SW 1271 (cell line): Measurements from ENCODE around the gene MVD.

Experiments used
- DNase-seq, 2 experiments: peaks; one replicate each; lab custom pipeline; 2025; lab: John Stamatoyannopoulos, UW

MVD gene

DNA sequence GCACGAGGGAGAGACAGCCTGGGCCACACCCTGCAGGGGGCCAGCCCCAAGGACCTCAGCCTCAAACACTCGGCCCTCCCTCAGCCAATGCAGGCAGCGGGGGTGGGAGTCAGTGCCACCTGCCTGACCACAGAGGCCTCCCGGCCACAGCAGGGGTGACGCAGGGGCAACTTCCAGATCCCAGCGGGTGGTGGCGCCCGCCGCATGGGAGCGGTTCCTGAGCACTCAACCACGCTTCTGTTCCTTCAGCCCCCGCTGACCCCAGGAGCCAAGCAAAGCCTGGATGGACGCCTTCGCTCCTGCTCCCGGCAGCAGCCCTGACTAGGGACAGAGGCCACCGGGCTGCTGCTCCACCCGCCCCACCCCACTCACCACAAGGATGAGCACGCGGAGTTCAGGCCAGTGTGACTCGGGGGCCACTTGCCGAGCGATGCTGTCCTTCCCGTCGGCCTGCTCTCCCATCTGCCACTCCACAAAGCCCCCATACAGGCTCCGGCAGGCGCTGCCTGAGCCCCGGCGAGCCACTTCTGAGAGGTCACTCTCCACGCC is 7.1 kb downstream of the MVD start:
- no peak for DNase-seq

DNA sequence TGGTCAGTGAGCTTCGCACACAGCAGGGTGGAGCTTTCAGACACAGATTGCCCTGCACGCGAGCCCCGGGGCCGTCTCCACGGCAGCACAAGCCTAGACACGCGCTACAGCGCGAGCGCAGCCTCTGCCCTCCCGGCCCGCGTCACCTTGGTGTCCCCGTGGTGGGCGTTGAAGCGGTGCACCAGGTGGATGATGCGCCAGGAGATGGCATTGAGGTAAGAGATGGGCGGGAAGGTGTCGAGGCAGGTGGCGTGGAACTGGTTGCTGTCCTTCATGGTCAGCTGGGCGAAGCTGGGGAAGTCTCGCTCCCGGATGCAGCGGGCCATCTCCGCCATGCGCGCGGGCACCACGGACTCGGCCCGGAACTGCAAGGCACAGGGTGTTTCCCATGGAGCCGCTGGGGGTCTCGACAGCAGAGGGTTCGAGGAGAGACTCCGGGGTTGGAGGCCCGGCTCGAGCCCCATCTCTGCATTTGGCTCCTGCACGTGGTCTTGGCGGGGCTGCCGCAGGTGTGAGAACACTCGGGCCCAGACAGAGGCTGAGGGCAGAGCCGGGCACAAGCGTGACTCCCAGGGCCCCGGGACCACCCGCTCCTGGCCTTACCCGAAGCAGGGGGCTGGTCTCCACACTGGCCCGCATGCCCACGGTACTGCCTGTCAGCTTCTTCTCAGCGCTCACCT is 7.7 kb downstream of the MVD start:
- no peak for DNase-seq

DNA sequence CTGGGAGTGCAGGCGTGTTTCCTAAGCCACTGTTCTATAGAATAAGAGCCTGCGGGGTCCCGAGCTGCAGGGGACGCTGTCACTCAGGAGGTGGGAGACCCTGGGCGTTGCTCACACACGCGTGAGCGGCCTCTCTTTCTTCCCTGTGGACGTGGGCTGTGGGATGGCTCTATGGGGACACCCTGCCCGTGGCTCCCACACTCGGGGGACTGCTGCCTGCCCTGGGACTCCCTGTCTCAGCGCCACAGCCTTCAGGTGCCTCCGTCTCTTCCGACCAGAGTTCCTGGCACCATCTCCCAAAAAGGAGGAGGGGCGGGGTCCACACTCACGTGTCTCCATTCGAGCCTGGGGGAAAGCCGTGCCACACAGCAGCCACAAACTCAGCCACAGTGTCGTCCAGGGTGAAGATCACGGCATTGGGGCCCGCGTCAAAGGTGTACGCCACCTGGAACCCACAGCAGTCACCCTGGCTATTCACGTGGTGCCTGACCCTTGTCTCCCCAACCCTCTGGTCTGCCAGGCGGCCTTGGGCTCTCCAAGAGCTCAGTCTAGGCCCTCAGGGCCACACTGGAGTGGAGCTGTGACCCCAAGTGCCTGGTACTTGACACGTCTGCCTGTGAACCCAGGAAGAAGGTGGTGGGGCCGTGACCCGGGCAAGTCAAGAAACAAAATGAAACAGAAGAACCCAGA is 8.4 kb downstream of the MVD start:
- no peak for DNase-seq

DNA sequence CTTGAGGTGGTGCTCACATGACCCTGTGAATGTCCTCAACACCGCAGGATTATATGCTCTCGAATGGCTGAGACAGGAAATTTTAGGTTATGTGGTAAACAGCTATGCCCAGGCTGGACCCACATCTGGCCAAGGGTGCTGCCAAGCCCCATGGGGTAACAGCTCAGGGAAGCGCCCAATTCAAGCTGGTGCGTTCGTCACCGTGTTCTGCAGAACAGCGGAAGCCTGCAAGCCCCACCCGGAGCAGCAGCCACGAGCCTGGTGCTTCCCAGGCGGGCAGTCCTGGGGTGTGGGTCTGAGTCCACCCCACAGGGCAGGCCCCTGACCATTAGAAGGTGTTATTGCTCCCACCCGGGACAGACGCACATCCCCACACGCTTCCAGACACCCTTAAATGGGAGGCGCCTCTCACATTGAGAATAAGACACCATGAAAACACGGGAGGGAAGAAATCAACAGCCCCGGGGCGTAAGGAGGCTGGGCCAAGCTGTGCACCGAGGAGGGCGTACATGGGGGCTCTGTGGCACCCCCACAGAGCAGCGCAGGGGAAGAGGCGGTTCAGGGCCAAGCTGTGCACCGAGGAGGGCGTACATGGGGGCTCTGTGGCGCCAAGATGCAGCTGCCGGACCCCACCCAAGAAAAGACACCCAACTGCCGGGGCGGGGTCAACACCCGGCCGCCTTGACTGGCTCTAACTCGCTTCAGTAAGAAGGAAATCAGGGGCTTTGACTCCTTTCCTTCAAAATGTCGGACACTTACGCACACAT is 9.1 kb downstream of the MVD start:
- no peak for DNase-seq

DNA sequence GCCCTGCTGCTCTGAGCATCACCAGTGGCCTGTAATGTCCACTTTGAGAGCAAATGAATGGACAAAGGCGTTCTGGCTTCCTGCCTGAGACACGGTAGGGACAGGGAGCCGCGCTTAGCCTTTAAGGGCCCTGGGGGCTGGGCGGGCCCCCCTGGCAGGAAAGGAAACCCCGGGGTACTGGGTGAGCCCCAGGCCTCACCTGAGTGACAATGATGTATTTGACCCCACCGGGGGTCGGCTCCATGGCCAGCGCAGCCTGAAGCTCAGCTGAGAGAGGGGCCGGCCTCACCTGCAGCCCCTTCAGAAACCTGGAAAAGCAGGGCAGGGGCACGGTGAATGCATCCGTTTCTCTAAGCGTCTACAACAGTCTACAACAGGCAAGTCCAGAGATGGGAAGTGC is 9.8 kb downstream of the MVD start:
- no peak for DNase-seq

DNA sequence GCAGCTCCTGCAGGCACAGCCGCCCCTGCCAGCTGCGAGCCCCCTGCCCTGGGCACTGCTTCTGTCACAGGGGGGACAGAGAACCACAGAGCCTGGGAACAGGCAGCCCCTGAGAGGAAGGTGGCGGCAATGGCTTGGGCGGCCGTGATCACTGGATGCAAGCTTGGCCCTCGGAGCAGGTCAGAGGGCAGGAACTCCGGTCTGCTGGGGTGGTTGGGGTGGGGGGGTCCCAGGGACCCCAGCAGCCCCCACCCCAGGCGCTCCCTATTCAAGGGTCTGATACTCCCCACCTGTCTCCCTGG is 10.2 kb downstream of the MVD start:
- no peak for DNase-seq

DNA sequence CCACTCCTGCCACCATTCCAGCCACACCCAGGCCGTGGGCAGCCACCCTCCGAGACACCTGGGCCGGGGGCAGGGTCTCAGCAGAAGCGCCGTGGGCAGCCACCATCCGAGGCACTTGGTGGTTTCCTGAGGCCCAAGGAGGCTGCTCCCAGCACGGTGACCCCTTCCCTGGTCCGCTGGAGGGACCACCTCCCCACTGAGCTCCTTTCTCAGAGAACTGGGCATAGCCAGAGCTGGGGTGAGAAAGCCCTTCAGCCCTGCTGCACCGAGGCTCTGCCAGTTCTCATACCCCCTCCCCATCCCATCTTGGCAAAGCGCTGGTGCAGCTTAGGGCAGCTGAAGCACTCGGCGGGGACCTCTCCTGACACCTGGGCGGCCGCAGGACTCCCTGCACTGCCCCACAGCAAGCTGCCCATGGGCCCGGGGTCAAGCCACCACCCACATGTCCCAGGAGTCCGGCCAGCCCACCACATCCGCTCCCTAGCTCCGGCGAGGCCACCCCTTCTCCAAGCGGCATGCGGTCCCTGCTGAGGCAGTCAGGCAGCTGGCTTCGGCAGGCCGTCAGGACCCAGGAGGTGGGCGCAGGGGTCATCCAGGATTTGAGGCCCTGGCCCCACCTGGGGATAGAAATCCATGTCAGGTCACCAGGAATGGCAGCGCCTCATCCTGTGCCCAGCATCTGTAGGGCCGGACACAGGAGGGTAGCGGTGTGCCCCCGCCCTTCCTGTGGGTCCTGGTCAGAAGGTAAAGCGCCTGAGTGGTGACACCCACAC is 10.7 kb downstream of the MVD start:
- DNase-seq = no peak

DNA sequence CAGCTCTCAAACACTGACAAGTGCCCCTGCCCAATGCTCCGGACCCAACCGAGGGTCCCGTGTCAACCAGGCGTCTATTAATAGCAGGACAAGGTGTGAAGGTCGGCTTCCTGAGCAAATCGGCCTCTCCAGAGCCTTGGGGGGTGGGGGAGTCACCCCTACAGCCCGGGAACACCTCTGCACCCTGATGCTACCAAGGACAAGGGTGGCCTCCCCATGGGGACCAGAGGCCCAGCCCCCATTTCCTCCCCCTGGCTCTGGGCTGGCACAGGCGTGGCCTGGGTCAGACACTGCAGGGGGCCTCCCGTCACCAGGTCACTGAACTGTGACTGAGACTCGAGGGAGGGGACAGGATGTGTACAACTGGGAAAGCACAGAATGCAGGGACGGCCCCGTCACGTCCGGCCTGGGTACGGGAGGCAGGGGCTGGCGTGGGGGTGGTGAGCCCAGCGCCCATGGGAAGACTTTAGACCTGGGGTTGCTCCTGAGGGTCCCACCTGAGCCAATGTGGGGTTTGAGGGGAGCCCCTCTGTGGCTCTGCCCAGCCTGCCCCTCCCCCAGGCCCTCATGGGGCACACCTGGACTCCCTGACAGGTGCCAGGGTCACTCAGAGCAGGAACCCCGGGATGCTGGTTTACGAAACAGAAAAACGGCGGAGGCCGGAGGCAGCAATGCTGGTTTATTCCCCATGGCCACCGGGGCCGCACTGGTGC is 11.5 kb downstream of the MVD start:
- DNase-seq = peak in 1 of 2 experiments; percentile 15

DNA sequence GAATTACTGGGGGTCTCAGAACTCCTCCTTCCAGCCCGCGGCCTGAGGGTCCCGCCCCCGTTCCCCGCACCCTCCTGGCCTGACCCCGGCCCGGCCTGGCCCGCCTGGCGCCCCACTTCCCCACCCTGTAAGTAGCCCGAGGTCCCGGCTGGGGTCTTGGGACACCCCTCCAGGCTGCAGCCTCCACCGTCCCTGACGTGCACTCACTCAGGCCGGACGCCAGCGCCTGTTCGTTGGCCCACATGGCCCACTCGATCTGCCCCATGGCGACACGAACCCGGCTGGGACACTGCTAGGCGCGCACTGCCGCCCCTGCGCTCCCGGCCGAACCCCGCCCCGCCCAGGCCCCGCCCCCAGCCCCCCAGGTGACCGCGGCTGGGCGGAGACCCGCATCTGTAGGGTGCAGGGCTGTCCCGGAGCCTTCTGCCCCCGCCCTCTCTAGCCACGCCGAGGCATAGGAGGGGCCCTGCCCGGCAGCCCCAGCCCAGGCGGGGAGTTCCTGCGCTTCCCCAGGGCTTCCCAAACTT is 12.1 kb downstream of the MVD start, which contains the start of gene CYBA:
Gene CYBA, minus strand, starts transcription at position 305 of the 527 bp plus-strand sequence. Its CDS starts 40 bp downstream, at position 265.
- DNase-seq = peak in 1 of 2 experiments; percentile 48

DNA sequence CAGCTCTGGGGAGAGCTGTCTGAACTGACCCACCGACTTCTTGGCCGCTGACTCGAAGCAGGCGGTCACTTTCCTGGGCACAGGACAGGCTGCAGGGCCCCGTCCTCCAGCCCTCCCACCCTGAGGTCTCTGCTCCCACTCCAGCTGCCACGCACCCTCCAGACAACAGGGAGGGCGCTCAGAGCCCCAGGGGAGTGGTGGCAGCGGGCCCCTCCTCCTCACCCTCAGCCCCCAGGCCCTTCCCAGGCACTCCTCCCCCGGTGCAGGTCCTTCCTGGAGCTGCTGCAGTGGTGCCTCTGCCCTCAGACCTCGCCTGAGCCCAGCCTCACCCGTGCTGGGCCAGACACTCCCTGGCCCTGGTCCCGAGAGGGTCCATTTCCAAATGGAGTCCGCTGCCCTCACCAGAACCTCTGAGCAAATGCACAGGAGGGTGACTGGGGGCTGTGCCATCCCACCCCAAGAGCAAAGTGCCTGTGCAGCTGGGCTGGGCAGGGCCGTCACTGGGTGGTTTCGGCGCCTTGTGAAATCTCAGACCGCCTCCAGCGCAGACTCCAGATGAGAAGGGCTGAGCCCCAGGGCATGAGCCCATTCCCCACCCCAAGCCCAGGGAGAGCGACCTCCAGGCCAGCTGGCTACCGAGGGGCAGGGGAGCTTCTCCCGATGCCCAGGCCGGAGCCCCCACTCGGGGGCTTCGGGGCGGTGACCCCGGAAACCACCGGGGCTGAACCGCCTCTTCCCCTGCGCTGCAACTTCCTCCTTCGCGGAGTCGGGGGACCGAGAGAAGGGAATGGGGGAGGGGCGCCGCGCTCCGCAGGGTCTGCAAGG is 12.8 kb downstream of the MVD start:
- no peak for DNase-seq

DNA sequence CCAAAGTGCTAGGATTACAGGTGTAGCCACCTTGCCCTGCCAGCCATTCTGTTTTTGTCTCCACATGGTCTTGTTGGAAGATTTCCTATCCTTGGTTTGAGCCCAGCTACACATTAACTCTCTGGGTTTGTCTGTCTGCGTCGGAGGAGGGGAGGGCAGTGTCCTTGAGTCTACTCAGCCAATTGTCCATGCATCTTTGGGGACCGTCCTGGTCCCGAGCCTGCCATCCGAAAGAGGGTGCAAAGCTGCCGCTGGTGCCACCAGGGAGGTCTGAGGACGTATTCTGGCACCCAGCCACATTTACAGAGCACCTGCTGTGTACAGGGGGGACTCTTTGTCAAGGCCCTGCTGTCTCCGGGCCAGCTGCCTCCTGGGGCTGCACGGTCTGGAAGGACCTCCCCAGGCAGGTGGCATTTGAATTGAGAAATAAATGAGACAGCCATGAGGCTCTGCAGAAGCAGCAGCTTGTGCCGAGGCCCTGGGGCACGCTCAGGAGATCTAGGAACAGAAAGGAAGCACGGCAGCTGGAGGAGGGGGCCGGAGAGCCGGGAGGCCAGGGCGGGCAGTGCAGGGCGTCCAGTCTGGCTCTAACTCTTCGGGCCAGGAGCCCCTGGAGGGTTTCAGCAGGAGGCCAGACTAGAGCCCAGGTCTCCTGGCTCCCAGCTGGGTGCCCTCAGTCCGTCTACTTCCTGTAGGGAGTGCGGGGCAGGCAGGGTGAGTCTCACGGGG is 13.5 kb downstream of the MVD start:
- DNase-seq = no peak

DNA sequence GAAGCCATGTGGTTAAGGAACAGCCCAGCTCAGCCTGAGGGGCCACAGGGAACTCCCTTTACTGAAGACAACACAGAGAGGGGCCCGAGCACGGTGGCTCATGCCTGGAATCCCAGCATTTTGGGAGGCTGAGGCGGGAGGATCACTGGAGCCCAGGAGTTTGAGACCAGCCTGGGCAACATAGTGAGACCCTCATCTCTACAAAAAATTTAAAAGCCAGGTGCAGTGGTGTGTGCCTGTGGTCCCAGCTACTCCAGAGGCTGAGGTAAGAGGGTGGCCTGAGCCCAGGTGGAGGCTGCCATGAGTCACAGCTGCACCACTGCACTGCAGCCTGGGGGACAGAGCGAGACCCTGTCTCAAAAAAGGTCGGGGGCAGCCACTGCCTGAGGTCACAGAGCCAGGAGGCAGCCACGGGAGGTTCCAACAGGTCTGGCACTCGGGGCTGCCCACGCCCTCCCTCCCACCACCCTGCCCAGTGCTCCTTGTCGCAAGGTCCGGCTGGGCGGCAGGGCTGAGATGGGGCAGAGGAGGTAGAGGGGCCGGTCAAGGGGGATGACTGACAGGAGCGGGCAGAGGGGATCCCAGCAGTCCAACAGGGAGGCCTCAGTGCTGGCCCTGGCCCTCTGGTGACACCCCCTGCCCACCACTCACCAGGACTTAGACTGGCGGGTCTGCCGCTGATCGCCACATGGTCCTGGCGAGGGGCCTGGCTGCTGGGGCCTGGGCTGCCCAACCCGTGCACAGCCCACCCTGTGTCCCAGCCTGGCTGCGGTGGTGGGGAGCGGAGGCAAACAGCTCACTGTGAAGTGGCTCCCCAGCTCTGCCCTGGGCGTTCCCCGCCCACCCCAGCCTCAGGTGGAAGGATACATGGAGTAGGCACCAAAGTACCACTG is 15.5 kb downstream of the MVD start:
- DNase-seq = no peak

DNA sequence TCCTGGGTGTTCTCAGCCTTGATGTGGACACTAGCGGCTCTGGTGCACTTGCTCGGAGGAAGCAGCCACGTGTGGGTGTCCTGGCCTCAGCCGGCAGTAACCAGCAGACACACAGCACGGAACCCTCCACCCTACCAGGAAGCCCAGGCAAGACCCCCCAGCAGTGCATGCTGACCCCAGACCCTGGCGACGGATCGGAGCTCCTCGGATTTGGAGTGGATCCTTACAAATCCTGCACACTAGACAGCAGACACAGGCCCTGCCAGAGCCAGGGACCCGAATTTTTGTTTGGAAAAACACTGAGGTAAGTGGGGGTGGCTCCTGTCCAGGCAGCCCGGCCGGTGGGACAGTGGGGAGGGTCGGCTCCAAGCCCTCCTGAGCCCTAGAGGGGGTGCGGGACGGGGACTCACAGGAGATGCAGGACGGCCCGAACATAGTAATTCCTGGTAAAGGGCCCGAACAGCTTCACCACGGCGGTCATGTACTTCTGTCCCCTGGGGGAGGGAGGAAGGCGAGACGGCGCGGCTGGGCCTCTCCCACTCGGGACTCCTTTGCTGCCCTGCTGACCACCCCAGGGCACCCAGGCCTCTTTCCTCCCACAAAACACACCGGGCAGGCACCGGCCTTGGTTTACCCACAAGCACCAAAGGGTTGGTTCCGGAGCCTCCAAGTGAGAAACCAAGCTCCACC is 16.4 kb downstream of the MVD start:
- DNase-seq = no peak

DNA sequence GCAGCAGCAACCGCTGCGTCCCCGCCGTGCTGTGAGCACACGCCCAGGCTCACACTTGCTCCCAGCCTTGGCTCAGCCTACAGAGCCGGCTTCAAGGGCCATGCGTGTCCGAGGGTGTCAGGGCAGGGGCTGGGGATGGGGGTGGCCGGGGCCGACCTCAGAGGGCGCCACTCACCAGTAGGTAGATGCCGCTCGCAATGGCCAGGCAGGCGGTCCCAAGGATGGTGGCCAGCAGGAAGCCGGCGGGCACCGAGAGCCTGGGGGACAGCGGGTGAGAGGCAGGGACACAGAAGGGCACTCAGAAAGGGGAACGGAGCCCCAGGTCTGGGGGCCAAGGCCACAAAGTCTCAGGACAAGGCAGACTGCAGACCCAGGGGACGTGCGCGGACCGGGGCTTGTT is 16.9 kb downstream of the MVD start:
- no peak for DNase-seq

DNA sequence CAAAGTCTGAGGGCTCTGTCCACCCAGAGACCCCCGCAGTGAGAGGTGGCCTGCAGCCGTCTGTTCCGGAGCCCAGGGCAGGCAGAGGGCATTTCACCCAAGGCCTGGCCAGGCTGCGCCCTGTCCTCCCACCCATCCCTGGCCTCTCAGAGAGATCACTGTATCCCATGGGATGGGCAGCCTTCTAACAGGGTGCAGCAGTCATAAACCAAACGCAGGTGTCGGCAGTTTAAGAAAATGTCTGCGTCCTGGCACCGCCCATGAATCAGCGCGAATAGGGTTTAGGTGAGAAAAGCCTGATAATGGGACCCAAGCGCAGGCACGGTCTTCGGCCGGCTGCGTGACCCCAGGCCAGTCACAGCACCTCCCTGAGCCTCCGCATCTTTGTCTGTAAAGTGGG is 17.4 kb downstream of the MVD start:
- DNase-seq = no peak

DNA sequence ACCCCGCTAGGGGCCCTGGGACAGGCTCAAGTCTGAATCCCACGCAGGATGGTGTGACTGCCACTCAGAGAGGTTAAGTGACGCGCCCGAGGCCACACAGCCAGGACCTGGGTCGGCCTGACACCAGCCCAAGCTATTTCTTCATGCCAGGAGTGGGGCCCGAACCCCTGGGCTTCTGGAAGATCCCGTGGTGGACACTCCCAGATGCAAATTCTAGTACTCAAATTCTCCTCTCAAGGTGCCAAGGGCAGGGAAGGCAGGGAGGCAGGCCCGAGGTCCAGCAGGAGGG is 19.3 kb downstream of the MVD start:
- no peak for DNase-seq

DNA sequence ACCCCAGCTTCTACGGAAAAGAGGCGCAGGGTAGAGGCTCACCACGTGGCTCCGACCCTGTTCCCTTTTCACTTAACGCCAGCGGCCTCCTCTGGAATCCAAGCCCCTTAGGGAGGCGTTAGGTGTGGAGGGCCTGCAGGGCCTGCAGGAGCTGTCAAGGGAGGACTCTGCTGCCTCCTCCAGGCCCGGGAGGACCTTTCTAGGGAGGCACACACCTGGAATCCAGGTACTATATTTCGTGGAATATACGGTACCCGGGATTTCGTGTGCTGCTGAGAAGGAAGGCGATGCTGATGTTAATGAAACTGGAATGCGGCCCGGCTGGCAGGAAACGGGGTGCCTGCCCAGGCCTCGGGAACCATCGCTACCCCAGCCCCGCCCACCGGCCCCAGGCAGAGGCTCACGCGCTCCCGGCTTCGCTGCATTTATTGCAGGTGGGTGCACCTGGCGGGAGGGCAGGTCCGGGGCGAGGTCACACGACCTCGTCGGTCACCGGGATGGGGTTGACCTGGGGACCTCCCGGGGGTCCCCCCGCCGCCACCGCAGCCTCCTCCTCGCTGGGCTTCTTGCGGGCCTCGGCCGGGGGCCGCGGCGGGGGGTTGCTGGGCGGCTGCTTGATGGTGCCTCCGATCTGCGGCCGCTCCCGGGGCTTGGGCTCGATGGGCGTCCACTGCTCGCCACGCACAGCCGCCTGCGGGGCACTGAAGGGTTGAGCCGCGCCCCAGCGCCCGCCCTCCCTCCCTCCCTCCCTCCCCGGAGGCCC is 19.8 kb downstream of the MVD start:
- no peak for DNase-seq
